Effector memory CD4-positive, alpha-beta T cell (primary cell): ENCODE results near the gene CLEC4E.
"Not testable (repeated sequence)": the region's sequence is repeated elsewhere in the genome, so short reads cannot be mapped to it uniquely, and the experiment has no call there.

Experiments
- DNase-seq, 3 donors: peaks; one replicate each; pipeline ENCODE4 v3.0.0-alpha.2; 2020
- H3K27ac ChIP-seq: 2 replicates; pipeline ENCODE4 v1.7.0; 2013; ENCODE audit warnings: mild to moderate bottlenecking, low read length, moderate library complexity; ENCODE audit not compliant: insufficient read depth, poor library complexity, severe bottlenecking
- H3K27me3 ChIP-seq: replicated peaks from 2 replicates; pipeline ENCODE4 v1.7.0; 2013; ENCODE audit warnings: mild to moderate bottlenecking, low read length; ENCODE audit not compliant: insufficient read depth, control insufficient read depth, poor library complexity, severe bottlenecking
- H3K36me3 ChIP-seq: 2 replicates; pipeline ENCODE4 v1.7.0; 2013; ENCODE audit warnings: mild to moderate bottlenecking, low read length, moderate library complexity; ENCODE audit not compliant: control insufficient read depth, insufficient read depth
- H3K4me1 ChIP-seq: 2 replicates; pipeline ENCODE4 v1.7.0; 2013; ENCODE audit warnings: low read length, mild to moderate bottlenecking; ENCODE audit not compliant: control insufficient read depth, insufficient read depth, poor library complexity, severe bottlenecking
- H3K4me3 ChIP-seq: 2 replicates; pipeline ENCODE4 v1.7.0; 2013; ENCODE audit warnings: low read length, low read depth, mild to moderate bottlenecking; ENCODE audit not compliant: insufficient read depth, poor library complexity, severe bottlenecking
- H3K9me3 ChIP-seq: 2 replicates; pipeline ENCODE4 v1.7.0; 2013; ENCODE audit warnings: mild to moderate bottlenecking, low read length, moderate library complexity; ENCODE audit not compliant: control insufficient read depth
- total RNA-seq, 3 donors: gene quantifications; one replicate each; lab custom pipeline; 2026; lab: John Stamatoyannopoulos, UW

Gene CLEC4E, protein sequence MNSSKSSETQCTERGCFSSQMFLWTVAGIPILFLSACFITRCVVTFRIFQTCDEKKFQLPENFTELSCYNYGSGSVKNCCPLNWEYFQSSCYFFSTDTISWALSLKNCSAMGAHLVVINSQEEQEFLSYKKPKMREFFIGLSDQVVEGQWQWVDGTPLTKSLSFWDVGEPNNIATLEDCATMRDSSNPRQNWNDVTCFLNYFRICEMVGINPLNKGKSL
- 0 to 0.77 (median 0) reads per million in 3 donors for total RNA-seq

GRCh38 chr12:8540831-8541230 lies at the start of gene CLEC4E:
Gene CLEC4E (minus strand): TSS chr12:8540905. CDS start chr12:8540797, 108 bp downstream.
- H3K27me3 ChIP-seq, DNase-seq, H3K4me3 ChIP-seq, H3K4me1 ChIP-seq, H3K9me3 ChIP-seq, H3K27ac ChIP-seq, H3K36me3 ChIP-seq: not testable (repeated sequence)

GRCh38 chr12:8589679-8590078 lies 49.0 kb upstream of the CLEC4E start:
- Histone ChIP-seq H3K27ac (no peak overlapping the region), H3K36me3 (no peaks in the 10 kb centered on the region), H3K4me1 (no peaks in the 10 kb centered on the region), H3K9me3 (no peaks in the 10 kb centered on the region), H3K4me3 (no peak overlapping the region), H3K27me3 (no peaks in the 10 kb centered on the region)
- DNase-seq: no peak

GRCh38 chr12:8584478-8584877 lies 43.8 kb upstream of the CLEC4E start:
- not testable (repeated sequence) for H3K27ac ChIP-seq, H3K27me3 ChIP-seq, H3K9me3 ChIP-seq, H3K36me3 ChIP-seq, H3K4me3 ChIP-seq, H3K4me1 ChIP-seq, DNase-seq

- no peaks in the 10 kb centered on the region for H3K4me1 ChIP-seq
- no peaks in the 10 kb centered on the region for H3K36me3 ChIP-seq
- no peak for DNase-seq
- no peaks in the 10 kb centered on the region for H3K9me3 ChIP-seq
- no peak overlapping the region for H3K4me3 ChIP-seq
- no peak overlapping the region for H3K27ac ChIP-seq
- H3K27me3 ChIP-seq: no peaks in the 10 kb centered on the region
These were observed 43.3 kb upstream of the CLEC4E start for GRCh38 chr12:8584004-8584403.

DNA sequence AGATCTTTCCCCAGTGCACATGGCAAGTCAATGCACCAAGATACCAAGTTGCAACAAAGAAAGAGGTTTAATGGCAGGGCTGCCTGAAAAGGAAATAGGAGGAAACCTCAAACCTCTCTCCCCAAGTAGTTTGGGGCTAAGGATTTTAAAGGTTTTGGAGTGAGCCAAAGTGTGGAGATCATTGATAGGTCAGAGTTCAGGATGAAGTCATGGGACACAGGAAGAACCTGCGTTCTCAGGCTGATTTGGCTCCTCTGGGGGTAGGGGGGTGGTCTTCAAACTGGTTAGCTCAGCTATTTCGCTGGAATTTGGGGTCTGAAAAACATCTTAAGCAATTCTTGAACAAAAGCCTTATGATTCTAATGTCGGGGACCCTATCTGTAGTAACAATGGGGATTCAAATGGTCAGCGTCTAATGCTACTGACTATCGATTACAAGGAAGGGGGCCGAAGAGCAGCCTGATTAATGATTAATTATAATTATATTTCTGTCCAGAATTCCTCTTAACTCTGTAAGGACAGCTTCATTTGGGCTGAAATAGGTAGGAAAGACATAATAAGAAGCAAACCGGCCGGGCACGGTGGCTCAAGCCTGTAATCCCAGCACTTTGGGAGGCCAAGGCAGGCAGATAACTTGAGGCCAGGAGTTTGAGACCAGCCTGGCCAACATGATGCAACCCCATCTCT lies 40.5 kb upstream of the CLEC4E start:
- Histone ChIP-seq H3K4me1 (no peaks in the 10 kb centered on the region), H3K4me3 (no peak overlapping the region), H3K27ac (no peak overlapping the region), H3K36me3 (no peaks in the 10 kb centered on the region), H3K27me3 (no peaks in the 10 kb centered on the region), H3K9me3 (no peaks in the 10 kb centered on the region)
- no peak for DNase-seq

- no peak overlapping the region for H3K4me3 ChIP-seq
- no peak for DNase-seq
These were observed 37.2 kb upstream of the CLEC4E start for GRCh38 chr12:8577879-8578278.

GRCh38 chr12:8572507-8572906 lies 31.8 kb upstream of the CLEC4E start:
- Histone ChIP-seq H3K27ac (no peak overlapping the region), H3K4me3 (no peak overlapping the region), H3K4me1 (peaks cover 4% of the 10 kb centered on the region), H3K36me3 (no peaks in the 10 kb centered on the region), H3K9me3 (no peaks in the 10 kb centered on the region), H3K27me3 (no peaks in the 10 kb centered on the region)
- DNase-seq: no peak

More at GRCh38 chr12:8577879-8578278, 37.2 kb upstream of the CLEC4E start:
- Histone ChIP-seq H3K36me3 (no peaks in the 10 kb centered on the region), H3K27ac (no peak overlapping the region), H3K4me1 (peaks cover 2% of the 10 kb centered on the region), H3K27me3 (no peaks in the 10 kb centered on the region), H3K9me3 (no peaks in the 10 kb centered on the region)

DNA sequence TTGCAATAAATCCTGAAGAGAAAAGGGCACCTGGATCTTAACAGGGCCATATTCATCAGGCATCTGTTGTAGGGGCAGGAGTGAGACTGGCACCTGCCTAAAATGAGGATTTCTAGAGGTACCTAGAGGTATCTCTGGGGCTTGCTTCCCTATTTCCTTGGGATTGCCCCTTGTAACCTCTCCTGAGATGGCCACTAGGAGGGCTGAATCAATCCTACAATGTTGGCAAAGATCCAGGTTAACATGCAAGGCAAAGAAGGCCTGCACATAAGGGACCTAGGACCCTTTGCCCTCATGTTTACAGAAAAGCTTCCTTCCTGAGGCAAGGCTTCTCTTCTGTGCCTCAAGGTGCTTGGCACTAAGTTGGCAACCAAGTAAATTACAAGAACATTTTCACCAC lies 25.8 kb upstream of the CLEC4E start:
- Histone ChIP-seq H3K36me3 (no peaks in the 10 kb centered on the region), H3K4me1 (no peaks in the 10 kb centered on the region), H3K4me3 (no peak overlapping the region), H3K27me3 (no peaks in the 10 kb centered on the region), H3K9me3 (peaks cover 4% of the 10 kb centered on the region), H3K27ac (no peak overlapping the region)
- DNase-seq: no peak

DNA sequence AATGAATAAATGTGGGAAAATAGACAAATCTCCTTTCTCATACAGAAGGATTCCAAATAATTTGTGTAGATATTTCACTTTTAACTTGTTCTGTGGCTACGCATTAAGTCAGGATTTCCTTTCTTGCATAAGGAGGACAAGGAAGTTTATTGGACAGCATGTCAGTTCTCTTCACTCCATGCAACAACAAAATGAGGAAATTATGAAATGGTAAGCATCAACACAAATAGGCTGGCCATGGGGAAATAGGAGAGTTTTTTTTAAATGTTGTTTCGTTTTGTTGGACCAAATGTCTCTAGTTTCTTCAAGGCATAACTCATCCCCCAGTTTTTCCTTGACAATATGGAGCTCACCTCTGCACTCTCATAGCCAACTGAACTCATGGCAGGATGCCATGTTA lies 25.3 kb upstream of the CLEC4E start:
- H3K36me3 ChIP-seq, DNase-seq, H3K27me3 ChIP-seq, H3K27ac ChIP-seq, H3K4me3 ChIP-seq, H3K9me3 ChIP-seq, H3K4me1 ChIP-seq: not testable (repeated sequence)

- Histone ChIP-seq H3K4me3 (no peak overlapping the region), H3K27ac (no peak overlapping the region), H3K36me3 (no peaks in the 10 kb centered on the region), H3K9me3 (peaks cover 4% of the 10 kb centered on the region), H3K4me1 (no peaks in the 10 kb centered on the region), H3K27me3 (no peaks in the 10 kb centered on the region)
- no peak for DNase-seq
These were observed 24.0 kb upstream of the CLEC4E start for GRCh38 chr12:8564656-8565055.
